Activated naive CD8-positive, alpha-beta T cell treated with anti-CD3 and anti-CD28 coated beads, Interleukin-2, amount 50 U/mL, for 24 hours (primary cell): ENCODE data around the gene CACUL1.
A peak's percentile ranks its signal among the peaks of the same experiment; 100 is the strongest.

Experiments
- ATAC-seq: fragments of 150-1000 bp; cut with Tn5 transposase; one replicate; pipeline ENCODE4 v1.10.0; 2021
- DNase-seq: peaks from one replicate; pipeline ENCODE4 v3.0.0; 2021
- H3K27ac Mint-ChIP-seq: one replicate; pipeline ENCODE4 v1.8.0; 2021; ENCODE audit warnings: mild to moderate bottlenecking, mixed read lengths
- H3K27me3 Mint-ChIP-seq: one replicate; pipeline ENCODE4 v1.8.0; 2021; ENCODE audit warnings: mixed read lengths
- H3K36me3 Mint-ChIP-seq: one replicate; pipeline ENCODE4 v1.8.0; 2021; ENCODE audit warnings: low read depth, mixed read lengths
- H3K4me1 Mint-ChIP-seq: one replicate; pipeline ENCODE4 v1.8.0; 2021; ENCODE audit warnings: mixed read lengths
- H3K4me3 Mint-ChIP-seq: one replicate; pipeline ENCODE4 v1.8.0; 2021; ENCODE audit warnings: mild to moderate bottlenecking, moderate library complexity, mixed read lengths
- H3K9me3 Mint-ChIP-seq: one replicate; pipeline ENCODE4 v1.8.0; 2021; ENCODE audit warnings: mixed read lengths

Gene CACUL1

GRCh38 chr10:118778727-118779126, 24.0 kb upstream of the CACUL1 start:
- Mint-ChIP-seq H3K36me3 (no peaks in the 10 kb centered on the region), H3K9me3 (peaks cover 8% of the 10 kb centered on the region), H3K4me1 (no peaks in the 10 kb centered on the region), H3K4me3 (no peak overlapping the region), H3K27ac (no peak overlapping the region), H3K27me3 (no peaks in the 10 kb centered on the region)
- DNase-seq: no peak
- ATAC-seq: no peak

- Mint-ChIP-seq H3K27me3 (no peaks in the 10 kb centered on the region), H3K9me3 (peaks cover 8% of the 10 kb centered on the region), H3K4me3 (no peak overlapping the region), H3K36me3 (no peaks in the 10 kb centered on the region), H3K4me1 (no peaks in the 10 kb centered on the region), H3K27ac (no peak overlapping the region)
- no peak for DNase-seq
- ATAC-seq: no peak
Observed at GRCh38 chr10:118776960-118777359, 22.2 kb upstream of the CACUL1 start.

- Mint-ChIP-seq H3K36me3 (no peaks in the 10 kb centered on the region), H3K4me3 (no peak overlapping the region), H3K27ac (no peak overlapping the region), H3K9me3 (peaks cover 8% of the 10 kb centered on the region), H3K4me1 (no peaks in the 10 kb centered on the region), H3K27me3 (no peaks in the 10 kb centered on the region)
- ATAC-seq: no peak
- DNase-seq: no peak
Observed at GRCh38 chr10:118776033-118776432, 21.3 kb upstream of the CACUL1 start.

GRCh38 chr10:118775478-118775877, 20.7 kb upstream of the CACUL1 start:
- H3K9me3 Mint-ChIP-seq: peaks cover 8% of the 10 kb centered on the region
- no peak for DNase-seq
- H3K27me3 Mint-ChIP-seq: no peaks in the 10 kb centered on the region
- no peak overlapping the region for H3K27ac Mint-ChIP-seq
- H3K4me3 Mint-ChIP-seq: no peak overlapping the region
- no peak for ATAC-seq
- no peaks in the 10 kb centered on the region for H3K36me3 Mint-ChIP-seq
- H3K4me1 Mint-ChIP-seq: no peaks in the 10 kb centered on the region

- no peak for DNase-seq
- no peak overlapping the region for H3K27ac Mint-ChIP-seq
- peaks cover 8% of the 10 kb centered on the region for H3K9me3 Mint-ChIP-seq
- ATAC-seq: no peak
- no peaks in the 10 kb centered on the region for H3K36me3 Mint-ChIP-seq
- no peaks in the 10 kb centered on the region for H3K27me3 Mint-ChIP-seq
- H3K4me3 Mint-ChIP-seq: no peak overlapping the region
- no peaks in the 10 kb centered on the region for H3K4me1 Mint-ChIP-seq
Observed at GRCh38 chr10:118773041-118773440, 18.3 kb upstream of the CACUL1 start.

GRCh38 chr10:118771976-118772375, 17.2 kb upstream of the CACUL1 start:
- Mint-ChIP-seq H3K9me3 (peaks cover 1% of the 10 kb centered on the region), H3K27me3 (no peaks in the 10 kb centered on the region), H3K4me3 (no peak overlapping the region), H3K27ac (no peak overlapping the region), H3K36me3 (no peaks in the 10 kb centered on the region), H3K4me1 (no peaks in the 10 kb centered on the region)
- no peak for DNase-seq
- ATAC-seq: no peak

- Mint-ChIP-seq H3K36me3 (no peaks in the 10 kb centered on the region), H3K27ac (no peak overlapping the region), H3K4me3 (no peak overlapping the region), H3K4me1 (no peaks in the 10 kb centered on the region), H3K27me3 (no peaks in the 10 kb centered on the region), H3K9me3 (no peaks in the 10 kb centered on the region)
- no peak for DNase-seq
- ATAC-seq: no peak
Observed at GRCh38 chr10:118769898-118770600, 15.3 kb upstream of the CACUL1 start.

- no peak for ATAC-seq
Observed at GRCh38 chr10:118768041-118768919, 13.5 kb upstream of the CACUL1 start.

GRCh38 chr10:118767297-118768040, 12.7 kb upstream of the CACUL1 start:
- no peak overlapping the region for H3K4me3 Mint-ChIP-seq
- H3K9me3 Mint-ChIP-seq: no peaks in the 10 kb centered on the region
- H3K4me1 Mint-ChIP-seq: no peaks in the 10 kb centered on the region
- ATAC-seq (no peak), DNase-seq (no peak)
- no peaks in the 10 kb centered on the region for H3K36me3 Mint-ChIP-seq
- H3K27me3 Mint-ChIP-seq: no peaks in the 10 kb centered on the region
- no peak overlapping the region for H3K27ac Mint-ChIP-seq

More at GRCh38 chr10:118768041-118768919, 13.5 kb upstream of the CACUL1 start:
- Mint-ChIP-seq H3K9me3 (no peaks in the 10 kb centered on the region), H3K27me3 (no peaks in the 10 kb centered on the region), H3K4me1 (no peaks in the 10 kb centered on the region), H3K4me3 (no peak overlapping the region), H3K27ac (no peak overlapping the region), H3K36me3 (no peaks in the 10 kb centered on the region)
- DNase-seq: no peak

- Mint-ChIP-seq H3K9me3 (no peaks in the 10 kb centered on the region), H3K4me1 (no peaks in the 10 kb centered on the region), H3K27me3 (no peaks in the 10 kb centered on the region), H3K27ac (no peak overlapping the region), H3K4me3 (no peak overlapping the region), H3K36me3 (no peaks in the 10 kb centered on the region)
- ATAC-seq (no peak), DNase-seq (no peak)
Observed at GRCh38 chr10:118764195-118764594, 9.4 kb upstream of the CACUL1 start.

- H3K27ac Mint-ChIP-seq: no peak overlapping the region
- H3K4me1 Mint-ChIP-seq: no peaks in the 10 kb centered on the region
- ATAC-seq (no peak), DNase-seq (no peak)
- H3K9me3 Mint-ChIP-seq: no peaks in the 10 kb centered on the region
- no peaks in the 10 kb centered on the region for H3K27me3 Mint-ChIP-seq
- H3K36me3 Mint-ChIP-seq: no peaks in the 10 kb centered on the region
- H3K4me3 Mint-ChIP-seq: no peak overlapping the region
Observed at GRCh38 chr10:118763202-118763988, 8.6 kb upstream of the CACUL1 start.

- no peaks in the 10 kb centered on the region for H3K9me3 Mint-ChIP-seq
Observed at GRCh38 chr10:118760265-118760664, 5.5 kb upstream of the CACUL1 start.

GRCh38 chr10:118758449-118758848, 3.7 kb upstream of the CACUL1 start:
- ATAC-seq (no peak), DNase-seq (no peak)
- Mint-ChIP-seq H3K36me3 (no peaks in the 10 kb centered on the region), H3K4me1 (peaks cover 16% of the 10 kb centered on the region), H3K9me3 (no peaks in the 10 kb centered on the region), H3K27ac (no peak overlapping the region), H3K4me3 (no peak overlapping the region), H3K27me3 (peaks cover 3% of the 10 kb centered on the region)

More at GRCh38 chr10:118760265-118760664, 5.5 kb upstream of the CACUL1 start:
- H3K4me1 Mint-ChIP-seq: peaks cover 9% of the 10 kb centered on the region
- no peak overlapping the region for H3K27ac Mint-ChIP-seq
- peaks cover 2% of the 10 kb centered on the region for H3K27me3 Mint-ChIP-seq
- ATAC-seq (no peak), DNase-seq (no peak)
- H3K4me3 Mint-ChIP-seq: no peak overlapping the region
- H3K36me3 Mint-ChIP-seq: no peaks in the 10 kb centered on the region

GRCh38 chr10:118754229-118754555, 578 bp downstream of the CACUL1 start:
- Mint-ChIP-seq H3K27me3 (peaks cover 3% of the 10 kb centered on the region), H3K4me3 (peak overlapping the region; percentile 89), H3K9me3 (no peaks in the 10 kb centered on the region), H3K27ac (peak overlapping the region; percentile 83), H3K4me1 (peaks cover 44% of the 10 kb centered on the region), H3K36me3 (no peaks in the 10 kb centered on the region)
- ATAC-seq (no peak), DNase-seq (no peak)
